NB4 (cell line): ENCODE measurements around the gene FOXRED1.

ENCODE experiments used
- MYC ChIP-seq: IDR thresholded peaks from 2 replicates; pipeline ENCODE4 v1.6.1; 2011; ENCODE audit warnings: low read depth, low read length
- POLR2A ChIP-seq: IDR thresholded peaks from 2 replicates; pipeline ENCODE4 v1.6.1; 2011; ENCODE audit warnings: mild to moderate bottlenecking; ENCODE audit not compliant: insufficient read length; ENCODE audit errors: extremely low read depth
- TF ChIP-seq, protein P1 (sequence below): IDR thresholded peaks from one replicate; pipeline ENCODE4 v1.5.1; 2012; ENCODE audit warnings: low read depth, low read length
- TF ChIP-seq, protein P2 (sequence below): IDR thresholded peaks from 2 replicates; pipeline ENCODE4 v1.6.1; 2011; ENCODE audit warnings: low read depth, low read length

DNA sequence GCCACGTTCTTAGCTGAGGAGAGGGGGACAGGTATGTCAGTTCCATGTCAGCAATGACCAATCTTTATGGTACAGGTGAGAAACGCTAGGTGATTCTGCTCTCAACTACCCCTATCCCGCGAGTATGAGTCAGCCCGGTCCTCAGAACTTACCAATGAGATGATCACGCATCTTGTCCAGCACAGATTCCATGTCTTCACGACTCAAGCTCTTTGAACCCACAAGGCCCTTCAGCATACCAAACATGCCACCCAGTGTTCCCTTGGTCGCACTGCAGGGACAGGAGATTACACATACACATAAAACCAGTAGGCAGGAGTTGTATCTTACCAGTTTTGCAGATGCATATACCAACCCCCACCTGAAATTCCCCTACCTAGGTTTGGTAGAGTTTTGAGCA, 3.1 kb upstream of the FOXRED1 start:
- TF ChIP-seq, protein P1, sequence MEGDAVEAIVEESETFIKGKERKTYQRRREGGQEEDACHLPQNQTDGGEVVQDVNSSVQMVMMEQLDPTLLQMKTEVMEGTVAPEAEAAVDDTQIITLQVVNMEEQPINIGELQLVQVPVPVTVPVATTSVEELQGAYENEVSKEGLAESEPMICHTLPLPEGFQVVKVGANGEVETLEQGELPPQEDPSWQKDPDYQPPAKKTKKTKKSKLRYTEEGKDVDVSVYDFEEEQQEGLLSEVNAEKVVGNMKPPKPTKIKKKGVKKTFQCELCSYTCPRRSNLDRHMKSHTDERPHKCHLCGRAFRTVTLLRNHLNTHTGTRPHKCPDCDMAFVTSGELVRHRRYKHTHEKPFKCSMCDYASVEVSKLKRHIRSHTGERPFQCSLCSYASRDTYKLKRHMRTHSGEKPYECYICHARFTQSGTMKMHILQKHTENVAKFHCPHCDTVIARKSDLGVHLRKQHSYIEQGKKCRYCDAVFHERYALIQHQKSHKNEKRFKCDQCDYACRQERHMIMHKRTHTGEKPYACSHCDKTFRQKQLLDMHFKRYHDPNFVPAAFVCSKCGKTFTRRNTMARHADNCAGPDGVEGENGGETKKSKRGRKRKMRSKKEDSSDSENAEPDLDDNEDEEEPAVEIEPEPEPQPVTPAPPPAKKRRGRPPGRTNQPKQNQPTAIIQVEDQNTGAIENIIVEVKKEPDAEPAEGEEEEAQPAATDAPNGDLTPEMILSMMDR, result no peak
- TF ChIP-seq POLR2A, result no peak
- TF ChIP-seq, protein P2, sequence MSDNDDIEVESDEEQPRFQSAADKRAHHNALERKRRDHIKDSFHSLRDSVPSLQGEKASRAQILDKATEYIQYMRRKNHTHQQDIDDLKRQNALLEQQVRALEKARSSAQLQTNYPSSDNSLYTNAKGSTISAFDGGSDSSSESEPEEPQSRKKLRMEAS, result no peak
- no peak for TF ChIP-seq MYC
